ENCODE results near the gene TOM1.
"Not testable (repeated sequence)": the region's sequence is repeated elsewhere in the genome, so short reads cannot be mapped to it uniquely, and the experiment has no call there.

The TOM1 gene

DNA sequence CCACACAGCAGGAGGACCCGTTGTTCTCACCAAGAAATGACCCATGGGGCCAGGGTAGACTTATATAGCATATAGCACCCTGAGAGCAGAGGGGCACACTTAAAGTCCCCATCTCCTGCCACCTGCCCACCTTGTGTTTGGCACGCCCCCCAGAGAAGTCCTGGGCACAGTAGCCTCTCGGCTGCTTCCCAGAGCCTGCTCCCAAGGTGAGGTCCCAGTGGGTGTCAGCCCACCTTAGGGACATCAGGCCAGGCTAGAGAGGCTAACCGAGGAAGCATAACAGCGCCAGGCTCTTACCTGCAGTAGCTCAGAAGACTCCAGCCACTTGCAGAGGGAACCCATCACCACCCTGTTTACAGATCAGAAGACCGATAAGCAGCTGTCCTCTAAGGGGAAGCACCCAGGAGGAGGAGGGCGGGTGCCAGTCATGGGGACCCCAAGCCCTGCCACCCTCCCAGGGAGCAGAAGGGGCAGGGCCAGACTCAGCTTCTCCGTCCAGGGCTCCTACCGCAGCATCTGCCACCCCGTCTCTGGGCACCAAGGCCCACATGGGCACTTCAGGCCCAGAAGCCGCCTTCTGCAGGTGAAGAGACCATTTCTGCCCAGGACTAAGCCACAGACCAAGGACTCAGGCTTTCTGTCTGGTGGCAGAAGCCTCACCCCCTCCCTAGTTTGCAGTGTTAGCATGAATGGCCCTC, 46.3 kb downstream of the TOM1 start:
- no peak for DNase-seq (ENCODE audit: low spot score)

- no peak for DNase-seq (ENCODE audit: low spot score)
These were observed 47.0 kb downstream of the TOM1 start for GRCh38 chr22:35346596-35347220.

- DNase-seq (ENCODE audit: low spot score): no peak
These were observed 47.8 kb downstream of the TOM1 start for GRCh38 chr22:35347462-35347861.

DNA sequence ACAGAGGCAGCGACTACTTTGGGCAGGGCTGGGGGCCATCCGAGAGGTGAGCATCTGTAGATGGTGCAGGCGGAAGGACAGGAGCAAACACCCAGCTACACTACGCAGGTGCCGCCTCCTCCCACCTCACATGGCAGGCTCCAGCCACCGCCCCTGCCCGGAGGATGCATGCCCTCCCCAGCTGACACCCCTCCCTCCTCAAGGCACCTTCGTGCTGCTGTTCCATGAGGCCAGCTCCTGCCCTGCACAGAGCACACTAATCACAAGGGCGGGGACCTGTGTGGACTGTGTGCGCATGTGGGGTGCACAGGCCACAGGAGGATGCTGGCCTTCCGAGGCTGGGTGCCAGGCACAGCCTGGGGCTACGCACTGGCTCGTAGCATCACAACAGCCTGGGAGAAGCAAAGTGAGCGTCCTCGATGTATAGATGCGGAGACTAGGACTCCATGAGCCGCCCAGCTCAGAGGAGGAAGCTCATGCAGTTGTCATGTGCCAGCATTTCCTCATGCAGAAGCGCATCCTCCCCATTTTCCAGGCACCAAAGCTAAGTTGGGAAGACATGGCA, 48.4 kb downstream of the TOM1 start:
- DNase-seq (ENCODE audit: low spot score): no peak

- no peak for DNase-seq (ENCODE audit: low spot score)
These were observed 49.0 kb downstream of the TOM1 start for GRCh38 chr22:35348703-35349102.

DNA sequence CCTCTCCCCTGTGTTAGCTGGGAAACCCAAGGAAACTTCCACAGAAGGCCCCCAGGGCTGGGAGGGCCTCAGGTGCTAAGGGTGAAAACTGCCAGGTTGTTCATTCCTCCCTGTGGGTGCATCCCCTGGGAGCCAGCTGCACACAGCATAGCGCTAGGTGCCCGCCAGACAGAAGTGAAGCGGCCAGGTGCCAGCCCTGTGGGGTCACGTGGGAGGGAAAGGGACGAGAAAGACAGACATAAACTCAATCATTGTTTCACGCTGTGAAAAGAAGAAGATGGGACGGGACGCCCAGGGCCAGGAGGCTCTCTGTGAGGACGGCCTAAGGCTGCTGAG, 49.6 kb downstream of the TOM1 start:
- no peak for DNase-seq (ENCODE audit: low spot score)

DNA sequence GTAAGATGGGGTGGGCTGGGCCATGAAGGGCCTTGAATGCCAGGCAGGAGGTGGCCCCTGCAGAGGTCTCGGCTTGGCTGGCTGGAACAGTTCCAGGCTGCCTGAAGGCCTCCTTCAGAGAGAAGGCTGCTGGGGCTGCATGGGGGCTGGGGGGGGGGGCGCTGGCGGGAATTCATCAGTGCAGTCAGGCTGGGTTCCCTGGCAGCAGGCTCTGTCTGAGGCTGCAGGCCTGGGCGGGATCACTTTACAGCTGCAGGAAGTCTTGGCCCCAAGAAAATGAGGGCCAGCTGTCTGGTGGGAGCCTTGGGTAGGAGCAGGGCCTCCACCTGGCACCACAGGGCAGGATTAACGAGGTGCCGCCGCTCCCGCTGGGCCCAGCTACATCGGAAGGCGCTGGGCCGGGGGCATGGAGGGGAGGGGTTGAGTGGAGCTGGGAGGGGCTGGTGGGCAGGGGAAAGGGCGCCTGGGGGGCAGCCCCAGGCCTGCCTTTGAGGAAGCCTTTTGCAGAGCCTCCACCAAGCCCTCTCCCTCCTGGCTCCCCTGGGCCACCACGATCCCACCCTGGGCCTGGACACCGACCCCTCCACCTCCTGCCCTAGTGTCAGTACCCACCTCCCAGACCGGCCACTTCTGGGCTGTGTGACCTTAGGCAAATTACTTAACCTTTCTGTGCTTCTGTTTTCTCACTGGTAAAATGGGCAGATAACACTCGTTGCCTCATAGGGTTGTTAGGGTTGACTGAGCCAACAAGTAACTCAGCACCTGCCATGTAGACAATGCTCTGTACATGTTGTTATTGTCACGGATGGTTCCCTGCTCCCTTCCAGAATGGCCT, 50.2 kb downstream of the TOM1 start:
- peak; percentile 15 for DNase-seq (ENCODE audit: low spot score)

DNA sequence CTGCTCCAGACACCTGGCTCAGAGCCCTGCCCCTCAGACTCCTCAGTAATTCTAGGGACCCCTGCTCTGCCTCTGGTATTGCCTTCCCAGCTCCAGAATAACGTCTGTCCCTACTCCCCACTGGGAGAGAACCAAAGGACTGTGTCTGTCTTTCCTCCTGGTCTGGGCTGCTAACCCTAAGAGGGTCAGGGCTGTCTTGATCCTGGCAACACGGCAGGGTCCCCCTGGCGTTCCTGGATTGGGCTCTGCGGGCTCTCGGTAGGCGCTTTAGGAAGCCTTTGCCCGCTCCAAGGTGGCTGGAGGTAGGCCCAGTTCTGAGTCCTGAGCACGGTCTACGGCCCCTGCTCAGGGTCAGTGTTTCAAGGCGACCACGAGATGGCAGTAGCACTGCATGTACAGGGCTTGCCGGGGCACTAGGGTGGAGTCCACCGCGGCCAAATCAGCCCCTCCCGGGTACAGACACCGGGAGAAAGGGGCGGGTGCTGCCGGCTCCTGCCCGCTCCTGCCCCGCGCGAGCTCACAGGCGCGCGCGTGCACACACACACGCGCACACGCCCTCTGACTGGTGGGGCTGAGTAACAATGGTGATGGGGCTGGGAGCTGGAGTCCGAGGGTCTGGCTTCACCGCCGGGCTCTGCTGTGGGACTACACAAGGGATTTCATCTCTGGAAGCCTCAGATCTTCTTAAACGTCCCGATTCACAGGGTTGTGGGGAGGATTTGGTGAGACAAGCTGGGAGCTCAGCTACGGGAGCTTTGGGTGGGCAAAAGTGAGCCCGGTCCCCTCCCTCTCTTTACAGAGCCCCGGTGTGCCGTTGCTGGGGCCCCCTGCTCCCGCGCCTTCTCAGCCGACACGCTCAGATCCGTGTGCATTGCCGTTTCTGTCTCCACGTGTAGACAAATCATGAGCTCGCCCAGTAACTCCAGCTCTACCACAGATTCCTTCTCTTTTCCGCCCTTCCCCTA, 51.1 kb downstream of the TOM1 start:
- peak; percentile 96 for DNase-seq (ENCODE audit: low spot score)

- peak; percentile 40 for DNase-seq (ENCODE audit: low spot score)
These were observed 52.8 kb downstream of the TOM1 start for GRCh38 chr22:35352214-35353111.

DNA sequence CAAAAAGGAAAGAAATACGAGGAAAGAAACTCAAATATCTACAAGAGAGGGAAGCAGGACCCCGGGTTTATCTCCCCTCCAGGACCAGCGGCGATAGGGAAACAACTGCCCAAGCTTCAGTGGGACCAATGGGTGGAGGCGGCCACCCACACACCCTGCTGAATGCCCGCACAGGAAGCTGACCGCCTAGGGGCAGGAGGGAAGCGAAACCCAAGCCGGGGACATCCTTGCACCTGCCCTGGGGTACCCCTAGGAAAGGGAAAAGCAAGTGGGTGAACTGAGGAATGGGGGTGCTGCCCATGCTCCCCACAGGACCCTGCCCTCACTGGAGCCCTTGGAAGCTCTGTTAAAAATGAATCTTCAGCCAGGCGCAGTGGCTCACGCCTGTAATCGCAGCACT, 53.6 kb downstream of the TOM1 start:
- no peak for DNase-seq (ENCODE audit: low spot score)

DNA sequence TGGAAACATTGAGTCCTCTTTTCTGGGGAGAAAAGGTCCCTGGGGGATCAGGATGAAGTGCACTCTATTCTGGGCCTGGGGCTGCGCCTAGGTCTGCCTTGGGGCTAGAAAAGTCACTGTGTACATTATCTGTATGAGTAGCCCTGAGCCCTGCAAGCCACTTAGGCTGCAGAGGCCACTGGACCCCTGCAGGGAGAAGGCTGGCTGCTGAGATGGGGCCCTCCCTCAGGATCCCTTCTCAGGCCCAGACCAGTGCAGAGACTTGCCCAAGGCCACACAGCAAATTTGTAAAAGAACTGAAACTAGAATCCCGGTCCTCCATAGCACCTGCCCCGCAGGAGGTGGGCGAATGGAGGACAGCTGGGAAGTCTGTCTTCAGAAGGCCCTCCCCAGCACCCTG, 54.4 kb downstream of the TOM1 start:
- no peak for DNase-seq (ENCODE audit: low spot score)

DNA sequence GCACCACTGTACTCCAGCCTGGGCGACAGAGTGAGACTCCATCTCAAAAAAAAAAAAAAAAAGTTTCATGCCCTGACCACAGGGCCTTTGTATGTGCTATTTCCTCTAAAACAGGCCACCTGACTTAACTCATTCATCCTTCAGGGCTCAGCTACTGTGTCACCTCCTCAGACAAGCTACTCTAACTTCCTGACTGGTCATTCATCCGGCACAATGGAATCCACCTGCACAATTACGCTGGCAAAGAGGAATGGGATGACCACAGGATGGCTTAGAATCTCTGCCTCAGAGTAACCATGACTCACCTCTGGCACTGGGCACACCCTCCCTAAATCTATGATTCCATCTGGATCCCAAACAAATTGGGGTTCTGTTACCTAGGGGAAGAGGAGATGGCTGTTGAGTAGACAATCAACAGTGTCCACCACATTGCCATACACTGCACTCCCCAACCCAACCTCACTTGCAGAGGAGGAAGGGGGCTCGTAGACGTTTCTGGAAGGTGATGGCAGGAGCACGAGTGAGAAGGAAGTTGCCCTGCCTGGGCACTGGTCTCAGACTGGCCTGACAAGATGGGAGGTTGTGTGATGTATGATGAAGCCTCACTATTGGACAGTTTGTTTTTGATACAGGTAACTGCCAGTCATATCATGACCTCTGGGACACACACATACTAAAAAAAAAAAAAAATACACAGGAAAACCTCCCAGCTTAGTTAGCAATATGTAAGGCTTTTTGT, 58.4 kb downstream of the TOM1 start:
- peak; percentile 51 for DNase-seq (ENCODE audit: low spot score)

DNA sequence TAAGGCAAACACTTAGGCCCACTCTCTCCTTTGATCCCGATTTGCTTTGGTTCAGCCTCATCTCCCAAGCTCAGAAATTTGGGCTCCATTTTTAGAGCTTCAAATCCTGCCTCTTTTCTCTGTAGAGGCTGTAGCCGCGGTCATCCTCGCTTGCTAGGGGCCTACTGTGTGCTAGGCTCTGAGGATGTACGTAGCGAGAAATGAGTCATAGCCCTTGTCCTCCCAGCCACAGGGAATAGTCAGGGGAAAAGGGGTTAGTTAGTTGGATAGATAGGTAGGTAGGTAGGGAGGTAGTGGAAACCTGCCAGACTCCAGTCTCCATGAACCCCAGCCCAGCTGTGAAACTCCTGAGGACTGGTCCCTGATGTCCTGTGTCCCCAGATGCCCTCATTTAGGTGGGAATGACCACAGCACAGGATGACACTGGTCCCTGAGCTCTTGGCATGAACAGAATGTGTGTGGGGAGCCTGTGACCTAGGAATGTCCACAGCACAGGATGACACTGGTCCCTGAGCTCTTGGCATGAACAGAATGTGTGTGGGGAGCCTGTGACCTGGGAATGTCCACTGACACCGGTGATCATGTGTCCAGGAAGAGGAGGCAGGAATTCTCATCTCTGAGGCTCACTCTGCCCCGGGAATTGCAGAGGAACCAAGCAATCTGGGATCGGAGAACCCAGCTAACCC, 59.8 kb downstream of the TOM1 start:
- DNase-seq (ENCODE audit: low spot score): no peak

- no peak for DNase-seq (ENCODE audit: low spot score)
These were observed 61.4 kb downstream of the TOM1 start for GRCh38 chr22:35361001-35361558.

DNA sequence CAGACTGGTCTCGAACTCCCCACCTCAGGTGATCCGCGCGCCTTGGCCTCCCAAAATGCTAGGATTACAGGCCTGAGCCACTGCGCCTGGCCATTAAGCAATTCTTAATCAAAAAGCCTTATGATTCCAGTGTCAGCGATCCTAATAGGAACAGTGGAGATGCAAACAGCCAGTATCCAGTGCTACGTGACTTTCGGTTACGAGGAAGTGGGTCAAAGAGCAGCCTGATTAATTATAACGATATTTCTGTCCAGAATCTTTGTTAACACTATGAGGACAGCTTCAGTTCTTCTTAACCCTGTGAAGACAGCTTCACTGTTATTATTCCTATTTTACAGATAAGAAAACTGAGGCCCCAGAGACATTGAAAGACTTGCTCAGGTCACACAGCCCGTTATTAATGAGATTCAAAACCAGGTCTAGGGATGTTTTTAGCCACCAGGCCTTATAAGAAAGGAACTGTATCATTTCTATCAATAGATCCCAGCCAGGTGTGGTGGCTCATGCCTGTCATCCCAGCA, 63.9 kb downstream of the TOM1 start:
- DNase-seq (ENCODE audit: low spot score): no peak

GRCh38 chr22:35364230-35364629, 64.5 kb downstream of the TOM1 start:
- not testable (repeated sequence) for DNase-seq (ENCODE audit: low spot score)

DNA sequence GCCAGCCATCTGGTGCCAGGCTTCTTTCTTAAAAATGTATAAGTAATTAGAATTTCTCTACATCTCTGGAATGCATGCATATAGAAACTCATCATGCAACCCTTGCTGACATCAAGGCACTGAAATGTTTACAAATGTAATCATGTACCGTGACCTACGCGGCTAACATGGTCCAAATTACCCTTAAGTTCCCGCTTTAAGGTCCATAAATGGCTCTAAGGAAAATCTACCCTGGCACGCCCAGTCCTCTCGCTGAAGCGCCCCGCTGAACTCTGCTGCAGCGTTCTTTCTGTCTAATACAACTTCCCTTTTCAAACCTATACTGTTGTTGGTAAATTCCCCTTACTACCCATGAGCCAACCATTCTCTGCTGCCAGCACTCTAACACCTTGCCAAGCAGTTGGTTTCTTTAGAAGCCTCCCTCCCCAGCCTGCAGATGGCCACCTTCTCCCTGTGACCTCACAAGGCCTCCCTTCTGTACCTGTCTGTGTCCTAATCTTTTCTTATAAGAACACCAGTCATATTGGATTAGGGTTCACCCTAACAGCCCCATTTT, 67.7 kb downstream of the TOM1 start:
- DNase-seq (ENCODE audit: low spot score): no peak

DNA sequence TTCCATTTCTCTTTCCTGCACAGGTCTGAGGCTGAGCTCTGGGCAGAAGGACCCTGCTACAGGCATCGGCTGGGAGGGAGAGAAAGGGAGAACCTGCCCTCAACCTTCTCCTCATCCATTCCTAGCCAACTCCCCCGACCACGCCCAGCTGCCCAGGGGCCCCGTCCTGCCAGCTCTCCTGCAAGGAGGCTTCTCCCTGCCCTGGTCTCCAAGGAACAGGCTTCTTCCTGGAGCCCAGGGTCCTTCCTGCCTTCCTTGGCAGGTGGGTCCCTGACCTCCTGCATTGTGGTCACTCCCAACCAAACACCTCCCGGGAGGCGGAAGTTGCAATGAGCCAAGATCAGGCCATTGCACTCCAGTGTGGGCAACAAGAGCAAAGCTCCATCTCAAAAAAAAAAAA, 68.7 kb downstream of the TOM1 start:
- no peak for DNase-seq (ENCODE audit: low spot score)
